SK-N-SH treated with all-trans-retinoic acid at 6 μM for 48 hours (cell line): ENCODE data around the gene VAMP5.
"Not testable (repeated sequence)": the region's sequence is repeated elsewhere in the genome, so short reads cannot be mapped to it uniquely, and the experiment has no call there.

Source experiments
- ATAC-seq: fragments of 200-7000 bp; cut with Tn5 transposase; 3 replicates; pipeline ENCODE4 v1.9.1; 2020; ENCODE audit warnings: mild to moderate bottlenecking, moderate library complexity
- ARNTL ChIP-seq: fragments of 450-650 bp; formaldehyde crosslinking; IDR thresholded peaks from 2 replicates; pipeline ENCODE4 v1.5.0; 2020; ENCODE audit warnings: low read depth, mild to moderate bottlenecking, moderate library complexity, borderline replicate concordance
- CSDC2 ChIP-seq: fragments of 250-450 bp; sonication (Bioruptor Pico); IDR thresholded peaks from 2 replicates; pipeline ENCODE4 v1.5.0; 2020; ENCODE audit warnings: mild to moderate bottlenecking, moderate library complexity
- ESRRG ChIP-seq: fragments of 250-450 bp; sonication (Bioruptor Pico); IDR thresholded peaks from 2 replicates; pipeline ENCODE4 v1.6.1; 2021; ENCODE audit warnings: mild to moderate bottlenecking
- GLIS3 ChIP-seq: fragments of 250-450 bp; sonication (Bioruptor Pico); IDR thresholded peaks from 2 replicates; pipeline ENCODE4 v1.5.0; 2020; ENCODE audit warnings: mild to moderate bottlenecking, moderate library complexity
- OSR1 ChIP-seq: fragments of 250-450 bp; sonication (Bioruptor Pico); IDR thresholded peaks from 2 replicates; pipeline ENCODE4 v1.8.0; 2022; ENCODE audit warnings: moderate library complexity, mild to moderate bottlenecking, inconsistent platforms
- PPARA ChIP-seq: fragments of 250-450 bp; sonication (Bioruptor Pico); IDR thresholded peaks from 2 replicates; pipeline ENCODE4 v1.5.0; 2020; ENCODE audit warnings: mild to moderate bottlenecking, borderline replicate concordance
- RARB ChIP-seq: fragments of 250-450 bp; sonication (Bioruptor Pico); IDR thresholded peaks from 2 replicates; pipeline ENCODE4 v1.8.0; 2021; ENCODE audit warnings: mild to moderate bottlenecking, moderate library complexity
- SNAI2 ChIP-seq: fragments of 250-450 bp; sonication (Bioruptor Pico); IDR thresholded peaks from 2 replicates; pipeline ENCODE4 v1.5.0; 2020; ENCODE audit warnings: mild to moderate bottlenecking, moderate library complexity
- TCF4 ChIP-seq: fragments of 250-450 bp; sonication (Bioruptor Pico); IDR thresholded peaks from 2 replicates; pipeline ENCODE4 v1.8.0; 2021; ENCODE audit warnings: mild to moderate bottlenecking, moderate library complexity, borderline replicate concordance
- TOX ChIP-seq: fragments of 250-450 bp; sonication (Bioruptor Pico); IDR thresholded peaks from 2 replicates; pipeline ENCODE4 v1.8.0; 2021; ENCODE audit warnings: mild to moderate bottlenecking, moderate library complexity, borderline replicate concordance
- ZC3H10 ChIP-seq: fragments of 250-450 bp; sonication (Bioruptor Pico); IDR thresholded peaks from 2 replicates; pipeline ENCODE4 v1.5.1; 2021; ENCODE audit warnings: mild to moderate bottlenecking, moderate library complexity
- ZFP30 ChIP-seq: fragments of 450-650 bp; formaldehyde crosslinking; IDR thresholded peaks from 2 replicates; pipeline ENCODE4 v1.5.0; 2022; ENCODE audit warnings: mild to moderate bottlenecking, moderate library complexity
- ZNF565 ChIP-seq: fragments of 450-650 bp; formaldehyde crosslinking; conservative IDR thresholded peaks from 2 replicates; pipeline ENCODE4 v1.5.0; 2020; ENCODE audit warnings: low read depth, mild to moderate bottlenecking, moderate library complexity
- ZNF70 ChIP-seq: fragments of 450-650 bp; formaldehyde crosslinking; IDR thresholded peaks from 2 replicates; pipeline ENCODE4 v1.5.0; 2020; ENCODE audit warnings: mild to moderate bottlenecking, moderate library complexity
- TF ChIP-seq, protein P1 (sequence below): fragments of 250-450 bp; sonication (Bioruptor Pico); IDR thresholded peaks from 2 replicates; pipeline ENCODE4 v1.8.0; 2021; ENCODE audit warnings: low read depth, mild to moderate bottlenecking, moderate library complexity, borderline replicate concordance
- TF ChIP-seq, protein P2 (sequence below): fragments of 250-450 bp; sonication (Bioruptor Pico); IDR thresholded peaks from 2 replicates; pipeline ENCODE4 v1.5.1; 2020; ENCODE audit warnings: low read depth, mild to moderate bottlenecking, moderate library complexity
- TF ChIP-seq, protein P3 (sequence below): fragments of 250-450 bp; sonication (Bioruptor Pico); IDR thresholded peaks from 2 replicates; pipeline ENCODE4 v1.5.1; 2021; ENCODE audit warnings: mild to moderate bottlenecking, moderate library complexity
- TF ChIP-seq, protein P4 (sequence below): fragments of 250-450 bp; sonication (Bioruptor Pico); IDR thresholded peaks from 2 replicates; pipeline ENCODE4 v1.5.0; 2020; ENCODE audit warnings: mild to moderate bottlenecking, moderate library complexity

Gene VAMP5

DNA sequence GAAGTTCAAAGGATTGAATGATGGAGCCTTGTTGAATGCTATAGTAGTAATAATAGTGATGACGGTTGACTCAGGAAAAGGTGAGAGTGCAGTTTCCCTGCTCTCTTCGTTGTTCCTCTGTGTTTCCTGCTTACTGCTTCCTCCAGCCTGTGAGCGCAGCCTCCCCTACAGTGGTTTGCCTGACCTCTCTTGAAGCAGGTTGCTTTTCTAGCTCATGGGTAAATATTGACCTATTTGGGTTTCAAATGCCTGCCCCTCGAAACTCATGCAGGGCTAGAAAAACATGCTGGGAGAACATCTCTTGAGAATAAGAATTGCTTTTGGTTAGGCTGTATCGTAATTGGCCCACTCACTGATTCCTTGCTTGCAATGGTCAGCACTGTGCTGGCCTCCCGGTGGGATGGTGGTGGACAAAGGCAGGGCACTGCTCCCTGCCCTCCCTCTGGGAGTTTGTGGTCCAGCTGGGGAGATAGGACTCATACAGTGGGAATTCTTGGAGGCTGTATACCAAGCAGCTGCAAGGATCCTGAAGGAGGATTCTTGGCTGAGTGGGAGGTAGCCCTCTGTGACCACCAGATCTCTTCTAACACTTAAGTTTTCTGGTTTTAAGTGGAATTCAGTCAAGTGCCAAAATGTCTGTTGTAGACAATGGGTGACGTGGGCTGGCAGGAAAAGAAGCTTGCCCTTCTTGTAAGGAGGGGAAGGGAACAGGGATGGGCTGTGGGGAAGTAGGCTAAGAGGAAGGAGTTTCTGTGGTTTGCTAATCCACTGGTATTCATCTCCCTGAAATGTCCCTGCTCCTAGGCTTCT lies 6.0 kb downstream of the VAMP5 start:
- TF ChIP-seq GLIS3 (CRISPR knock-in tag) (no peak), ARNTL (CRISPR knock-in tag) (no peak), ESRRG (CRISPR knock-in tag) (no peak), OSR1 (CRISPR knock-in tag) (no peak), ZNF565 (no peak)
- TF ChIP-seq, all 23 proteins: peak for 0
- ATAC-seq: no peak

DNA sequence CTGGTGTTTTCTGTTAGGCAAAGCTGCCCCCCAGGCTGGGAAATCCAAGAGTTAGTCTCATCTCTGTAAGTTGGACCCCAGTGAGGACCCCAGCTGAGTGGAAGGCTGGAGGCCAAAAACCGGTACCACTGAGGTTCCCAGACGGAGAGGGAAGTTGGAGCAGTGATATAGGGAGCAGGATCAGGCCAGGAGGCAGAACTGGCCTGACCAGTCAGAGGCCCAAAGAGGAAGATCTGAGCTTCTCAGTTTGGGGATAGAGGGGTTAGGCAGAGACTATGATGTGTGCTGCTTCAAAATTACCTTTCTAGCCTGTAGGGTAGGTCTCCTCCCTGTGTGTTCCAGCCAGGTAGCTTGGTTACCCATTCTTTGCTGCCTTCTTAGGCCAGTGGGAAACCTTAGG lies 6.7 kb downstream of the VAMP5 start:
- ATAC-seq: no peak
- TF ChIP-seq, protein P1, sequence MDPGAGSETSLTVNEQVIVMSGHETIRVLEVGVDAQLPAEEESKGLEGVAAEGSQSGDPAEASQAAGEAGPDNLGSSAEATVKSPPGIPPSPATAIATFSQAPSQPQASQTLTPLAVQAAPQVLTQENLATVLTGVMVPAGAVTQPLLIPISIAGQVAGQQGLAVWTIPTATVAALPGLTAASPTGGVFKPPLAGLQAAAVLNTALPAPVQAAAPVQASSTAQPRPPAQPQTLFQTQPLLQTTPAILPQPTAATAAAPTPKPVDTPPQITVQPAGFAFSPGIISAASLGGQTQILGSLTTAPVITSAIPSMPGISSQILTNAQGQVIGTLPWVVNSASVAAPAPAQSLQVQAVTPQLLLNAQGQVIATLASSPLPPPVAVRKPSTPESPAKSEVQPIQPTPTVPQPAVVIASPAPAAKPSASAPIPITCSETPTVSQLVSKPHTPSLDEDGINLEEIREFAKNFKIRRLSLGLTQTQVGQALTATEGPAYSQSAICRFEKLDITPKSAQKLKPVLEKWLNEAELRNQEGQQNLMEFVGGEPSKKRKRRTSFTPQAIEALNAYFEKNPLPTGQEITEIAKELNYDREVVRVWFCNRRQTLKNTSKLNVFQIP (CRISPR knock-in tag): no peak
- no peak for TF ChIP-seq OSR1 (CRISPR knock-in tag)
- no peak for TF ChIP-seq RARB (CRISPR knock-in tag)
- TF ChIP-seq, protein P2, sequence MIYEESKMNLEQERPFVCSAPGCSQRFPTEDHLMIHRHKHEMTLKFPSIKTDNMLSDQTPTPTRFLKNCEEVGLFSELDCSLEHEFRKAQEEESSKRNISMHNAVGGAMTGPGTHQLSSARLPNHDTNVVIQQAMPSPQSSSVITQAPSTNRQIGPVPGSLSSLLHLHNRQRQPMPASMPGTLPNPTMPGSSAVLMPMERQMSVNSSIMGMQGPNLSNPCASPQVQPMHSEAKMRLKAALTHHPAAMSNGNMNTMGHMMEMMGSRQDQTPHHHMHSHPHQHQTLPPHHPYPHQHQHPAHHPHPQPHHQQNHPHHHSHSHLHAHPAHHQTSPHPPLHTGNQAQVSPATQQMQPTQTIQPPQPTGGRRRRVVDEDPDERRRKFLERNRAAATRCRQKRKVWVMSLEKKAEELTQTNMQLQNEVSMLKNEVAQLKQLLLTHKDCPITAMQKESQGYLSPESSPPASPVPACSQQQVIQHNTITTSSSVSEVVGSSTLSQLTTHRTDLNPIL (CRISPR knock-in tag): no peak

DNA sequence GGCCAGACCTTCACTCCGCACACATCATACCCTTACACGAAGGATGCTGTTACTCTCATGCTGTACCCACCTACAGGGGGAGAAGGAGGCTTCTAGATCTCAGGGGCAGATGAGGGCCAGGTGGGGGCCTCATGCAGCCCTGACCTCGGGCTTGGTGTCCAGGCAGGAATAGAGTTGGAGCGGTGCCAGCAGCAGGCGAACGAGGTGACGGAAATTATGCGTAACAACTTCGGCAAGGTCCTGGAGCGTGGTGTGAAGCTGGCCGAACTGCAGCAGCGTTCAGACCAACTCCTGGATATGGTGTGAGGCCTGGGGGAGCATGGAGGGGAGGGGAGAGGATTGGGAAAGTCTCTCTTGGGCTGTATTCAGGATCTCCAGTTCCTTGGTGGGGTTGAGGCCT lies 7.3 kb downstream of the VAMP5 start:
- no peak for ATAC-seq
- TF ChIP-seq, protein P2 (CRISPR knock-in tag): no peak
- no peak for TF ChIP-seq ZC3H10 (CRISPR knock-in tag)
- TF ChIP-seq, protein P3, sequence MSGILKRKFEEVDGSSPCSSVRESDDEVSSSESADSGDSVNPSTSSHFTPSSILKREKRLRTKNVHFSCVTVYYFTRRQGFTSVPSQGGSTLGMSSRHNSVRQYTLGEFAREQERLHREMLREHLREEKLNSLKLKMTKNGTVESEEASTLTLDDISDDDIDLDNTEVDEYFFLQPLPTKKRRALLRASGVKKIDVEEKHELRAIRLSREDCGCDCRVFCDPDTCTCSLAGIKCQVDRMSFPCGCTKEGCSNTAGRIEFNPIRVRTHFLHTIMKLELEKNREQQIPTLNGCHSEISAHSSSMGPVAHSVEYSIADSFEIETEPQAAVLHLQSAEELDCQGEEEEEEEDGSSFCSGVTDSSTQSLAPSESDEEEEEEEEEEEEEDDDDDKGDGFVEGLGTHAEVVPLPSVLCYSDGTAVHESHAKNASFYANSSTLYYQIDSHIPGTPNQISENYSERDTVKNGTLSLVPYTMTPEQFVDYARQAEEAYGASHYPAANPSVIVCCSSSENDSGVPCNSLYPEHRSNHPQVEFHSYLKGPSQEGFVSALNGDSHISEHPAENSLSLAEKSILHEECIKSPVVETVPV (CRISPR knock-in tag): no peak
- no peak for TF ChIP-seq GLIS3 (CRISPR knock-in tag)
- TF ChIP-seq ZNF565: no peak
- TF ChIP-seq, all 23 proteins: peak for 0

DNA sequence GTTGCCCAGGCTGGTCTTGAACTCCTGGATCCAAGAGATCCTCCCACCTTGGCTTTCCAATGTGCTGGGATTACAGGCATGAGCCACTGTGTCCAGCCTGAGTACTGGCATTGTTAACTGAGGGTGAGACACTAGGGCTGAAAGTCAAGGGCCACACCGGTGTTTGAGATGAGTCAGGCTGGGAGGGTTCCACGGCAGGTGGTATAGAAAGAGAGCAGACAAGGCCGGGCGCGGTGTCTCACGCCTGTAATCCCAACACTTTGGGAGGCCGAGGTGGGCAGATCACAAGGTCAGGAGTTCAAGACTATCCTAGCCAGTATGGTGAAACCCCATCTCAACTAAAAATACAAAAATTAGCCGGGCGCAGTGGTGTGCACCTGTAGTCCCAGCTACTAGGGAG lies 8.1 kb downstream of the VAMP5 start:
- ATAC-seq: not testable (repeated sequence)

DNA sequence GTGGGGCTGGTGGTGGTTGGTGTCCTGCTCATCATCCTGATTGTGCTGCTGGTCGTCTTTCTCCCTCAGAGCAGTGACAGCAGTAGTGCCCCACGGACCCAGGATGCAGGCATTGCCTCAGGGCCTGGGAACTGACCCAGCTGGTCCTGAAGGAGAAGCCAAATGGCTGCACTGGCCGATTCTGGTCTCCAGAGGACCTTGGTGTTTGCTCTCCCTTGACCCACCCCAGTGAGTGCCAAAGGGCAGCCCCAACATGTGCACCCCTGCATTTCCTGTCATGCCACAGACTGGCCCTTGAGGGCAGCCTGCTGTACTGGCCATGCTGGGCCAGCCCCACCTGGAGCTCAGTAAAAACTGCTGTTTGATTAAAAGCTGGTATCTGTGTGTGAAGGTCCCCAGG lies 8.8 kb downstream of the VAMP5 start:
- TF ChIP-seq, protein P1 (CRISPR knock-in tag): no peak
- TF ChIP-seq ZNF70 (CRISPR knock-in tag) (no peak), ZNF565 (no peak), SNAI2 (CRISPR knock-in tag) (no peak), TCF4 (CRISPR knock-in tag) (no peak), ZC3H10 (CRISPR knock-in tag) (no peak), ARNTL (CRISPR knock-in tag) (no peak), TOX (CRISPR knock-in tag) (no peak), CSDC2 (no peak), OSR1 (CRISPR knock-in tag) (no peak), ZFP30 (CRISPR knock-in tag) (no peak), PPARA (CRISPR knock-in tag) (no peak)
- TF ChIP-seq, protein P4, sequence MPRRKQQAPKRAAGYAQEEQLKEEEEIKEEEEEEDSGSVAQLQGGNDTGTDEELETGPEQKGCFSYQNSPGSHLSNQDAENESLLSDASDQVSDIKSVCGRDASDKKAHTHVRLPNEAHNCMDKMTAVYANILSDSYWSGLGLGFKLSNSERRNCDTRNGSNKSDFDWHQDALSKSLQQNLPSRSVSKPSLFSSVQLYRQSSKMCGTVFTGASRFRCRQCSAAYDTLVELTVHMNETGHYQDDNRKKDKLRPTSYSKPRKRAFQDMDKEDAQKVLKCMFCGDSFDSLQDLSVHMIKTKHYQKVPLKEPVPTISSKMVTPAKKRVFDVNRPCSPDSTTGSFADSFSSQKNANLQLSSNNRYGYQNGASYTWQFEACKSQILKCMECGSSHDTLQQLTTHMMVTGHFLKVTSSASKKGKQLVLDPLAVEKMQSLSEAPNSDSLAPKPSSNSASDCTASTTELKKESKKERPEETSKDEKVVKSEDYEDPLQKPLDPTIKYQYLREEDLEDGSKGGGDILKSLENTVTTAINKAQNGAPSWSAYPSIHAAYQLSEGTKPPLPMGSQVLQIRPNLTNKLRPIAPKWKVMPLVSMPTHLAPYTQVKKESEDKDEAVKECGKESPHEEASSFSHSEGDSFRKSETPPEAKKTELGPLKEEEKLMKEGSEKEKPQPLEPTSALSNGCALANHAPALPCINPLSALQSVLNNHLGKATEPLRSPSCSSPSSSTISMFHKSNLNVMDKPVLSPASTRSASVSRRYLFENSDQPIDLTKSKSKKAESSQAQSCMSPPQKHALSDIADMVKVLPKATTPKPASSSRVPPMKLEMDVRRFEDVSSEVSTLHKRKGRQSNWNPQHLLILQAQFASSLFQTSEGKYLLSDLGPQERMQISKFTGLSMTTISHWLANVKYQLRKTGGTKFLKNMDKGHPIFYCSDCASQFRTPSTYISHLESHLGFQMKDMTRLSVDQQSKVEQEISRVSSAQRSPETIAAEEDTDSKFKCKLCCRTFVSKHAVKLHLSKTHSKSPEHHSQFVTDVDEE (CRISPR knock-in tag): no peak
- TF ChIP-seq, protein P2 (CRISPR knock-in tag): no peak
- ATAC-seq: no peak
